Neuronal stem cell (in vitro differentiated cells): ENCODE data around the gene XRCC5.

Experiments used
- DNase-seq: peaks from one replicate; pipeline ENCODE4 v3.0.0-alpha.2; 2013; ENCODE audit warnings: low spot score
- H2AFZ ChIP-seq: one replicate; pipeline ENCODE4 v1.6.1; 2013; ENCODE audit warnings: mild to moderate bottlenecking, low read length, inconsistent platforms
- H2AK5ac ChIP-seq: 2 replicates; pipeline ENCODE4 v1.6.1; 2013; ENCODE audit warnings: low read depth, mild to moderate bottlenecking, inconsistent platforms, low read length, moderate library complexity, mixed read lengths
- H2BK120ac ChIP-seq: 2 replicates; pipeline ENCODE4 v1.6.1; 2013; ENCODE audit warnings: low read depth, mild to moderate bottlenecking, inconsistent platforms, low read length, moderate library complexity, mixed read lengths
- H2BK12ac ChIP-seq: one replicate; pipeline ENCODE4 v1.6.1; 2013; ENCODE audit warnings: low read length, inconsistent platforms
- H2BK15ac ChIP-seq: 2 replicates; pipeline ENCODE4 v1.6.1; 2013; ENCODE audit warnings: mild to moderate bottlenecking, low read length, inconsistent platforms, mixed read lengths
- H2BK5ac ChIP-seq: one replicate; pipeline ENCODE4 v1.6.1; 2013; ENCODE audit warnings: inconsistent platforms, mild to moderate bottlenecking, low read length, moderate library complexity
- H3K14ac ChIP-seq: one replicate; pipeline ENCODE4 v1.6.1; 2013; ENCODE audit warnings: low read length, inconsistent platforms
- H3K18ac ChIP-seq: 2 replicates; pipeline ENCODE4 v1.6.1; 2013; ENCODE audit warnings: low read length, inconsistent platforms
- H3K23ac ChIP-seq: 2 replicates; pipeline ENCODE4 v1.6.1; 2013; ENCODE audit warnings: low read depth, mild to moderate bottlenecking, mixed read lengths, low read length, inconsistent platforms; ENCODE audit not compliant: poor library complexity
- H3K27ac ChIP-seq: replicated peaks from 3 replicates; pipeline ENCODE4 v1.5.1; 2013; ENCODE audit warnings: low read length, inconsistent platforms
- H3K27me3 ChIP-seq, 3 experiments: 2 replicates each; pipeline ENCODE4 v1.6.1; 2013; ENCODE audit warnings: low read length in 3 of 3, mild to moderate bottlenecking in 2 of 3, inconsistent platforms in 1 of 3, low read depth in 1 of 3, mixed read lengths in 1 of 3, moderate library complexity in 1 of 3; ENCODE audit not compliant: control insufficient read depth in 3 of 3, insufficient read depth in 3 of 3
- H3K36me3 ChIP-seq, 2 donors: replicated peaks in 1 of 2; 2 replicates each; pipeline ENCODE4 v1.6.1; 2013; ENCODE audit warnings: low read length in 2 of 2; ENCODE audit not compliant: control insufficient read depth in 2 of 2, insufficient read depth in 2 of 2
- H3K4ac ChIP-seq: 2 replicates; pipeline ENCODE4 v1.6.1; 2013; ENCODE audit warnings: inconsistent platforms, mild to moderate bottlenecking, low read length, moderate library complexity
- H3K4me1 ChIP-seq, 2 donors: 1 replicate in 1 of 2; 2 replicates in 1 of 2; pipeline ENCODE4 v1.6.1; 2013; ENCODE audit warnings: low read length in 2 of 2, low read depth in 1 of 2; ENCODE audit not compliant: control insufficient read depth in 2 of 2, insufficient read depth in 1 of 2
- H3K4me2 ChIP-seq: one replicate; pipeline ENCODE4 v1.6.1; 2013; ENCODE audit warnings: mild to moderate bottlenecking, low read length, inconsistent platforms; ENCODE audit not compliant: insufficient read depth, poor library complexity, severe bottlenecking
- H3K4me3 ChIP-seq, 2 donors: 2 replicates each; pipeline ENCODE4 v1.5.1; 2013; ENCODE audit warnings: low read length in 2 of 2, mild to moderate bottlenecking in 2 of 2, inconsistent platforms in 1 of 2, moderate library complexity in 1 of 2
- H3K79me1 ChIP-seq: one replicate; pipeline ENCODE4 v1.6.1; 2013; ENCODE audit warnings: low read depth, mild to moderate bottlenecking, inconsistent platforms, low read length, moderate library complexity
- H3K9ac ChIP-seq: one replicate; pipeline ENCODE4 v1.6.1; 2013; ENCODE audit warnings: mild to moderate bottlenecking, low read depth, low read length, inconsistent platforms; ENCODE audit not compliant: poor library complexity
- H3K9me3 ChIP-seq, 2 donors: replicated peaks in 1 of 2; 2 replicates each; pipeline versions ENCODE3 to v1.6.1; 2013; ENCODE audit warnings: low read length in 2 of 2, mild to moderate bottlenecking in 2 of 2, inconsistent platforms in 1 of 2, low read depth in 1 of 2, mixed read lengths in 1 of 2, moderate library complexity in 1 of 2; ENCODE audit not compliant: control insufficient read depth in 2 of 2, insufficient read depth in 1 of 2
- H4K8ac ChIP-seq: one replicate; pipeline ENCODE4 v1.6.1; 2013; ENCODE audit warnings: low read depth, mild to moderate bottlenecking, inconsistent platforms, low read length, moderate library complexity
- H4K91ac ChIP-seq: one replicate; pipeline ENCODE4 v1.6.1; 2013; ENCODE audit warnings: low read length, low read depth, mild to moderate bottlenecking, inconsistent platforms; ENCODE audit not compliant: poor library complexity
- WGBS, 2 donors: extraction: QIAGEN DNeasy Blood & Tissue Kit; methylation state at CpG; one replicate each; pipeline ENCODE4 v1.1.7; 2013; ENCODE audit warnings: missing lambda C conversion rate in 2 of 2, mixed read lengths in 1 of 2; ENCODE audit not compliant: insufficient read length in 2 of 2, insufficient replicate concordance in 1 of 2; ENCODE audit errors: extremely low coverage in 2 of 2; 5-methylcytosine and 5-hydroxymethylcytosine counted together

Gene XRCC5

GRCh38 chr2:216181953-216182461 lies 72.9 kb downstream of the XRCC5 start:
- Histone ChIP-seq H3K27me3 (no peaks in the 10 kb centered on the region), H4K8ac (no peak overlapping the region), H2BK15ac (no peak overlapping the region), H2BK12ac (no peak overlapping the region), H3K4me2 (no peak overlapping the region), H3K9ac (no peak overlapping the region), H3K4ac (no peak overlapping the region), H4K91ac (no peak overlapping the region), H3K36me3 (peaks cover 4 to 99% of the 10 kb centered on the region in 2 donors), H2AFZ (no peak overlapping the region), H3K9me3 (no peaks in the 10 kb centered on the region), H2AK5ac (no peak overlapping the region), H3K27ac (peak overlapping the region; percentile 73), H3K14ac (no peak overlapping the region), H2BK5ac (no peak overlapping the region), H3K79me1 (no peaks in the 10 kb centered on the region), H3K23ac (no peak overlapping the region), H3K18ac (no peak overlapping the region), H3K4me3 (no peak overlapping the region), H3K4me1 (peaks cover 0 to 14% of the 10 kb centered on the region in 2 donors), H2BK120ac (no peak overlapping the region)
- no CpG with 5 or more reads among the region's 2 CpGs for WGBS, 2 donors
- DNase-seq: no peak

- Histone ChIP-seq H2BK15ac (no peak overlapping the region), H3K14ac (no peak overlapping the region), H3K79me1 (no peaks in the 10 kb centered on the region), H2AFZ (no peak overlapping the region), H4K8ac (no peak overlapping the region), H4K91ac (no peak overlapping the region), H3K23ac (no peak overlapping the region), H3K4me2 (no peak overlapping the region), H3K4me3 (no peak overlapping the region), H3K27me3 (no peaks in the 10 kb centered on the region), H3K36me3 (peaks cover 4 to 97% of the 10 kb centered on the region in 2 donors), H3K9ac (no peak overlapping the region), H3K9me3 (no peaks in the 10 kb centered on the region), H3K4ac (no peak overlapping the region), H2BK12ac (no peak overlapping the region), H3K18ac (no peak overlapping the region), H2BK5ac (no peak overlapping the region), H2BK120ac (no peak overlapping the region), H3K27ac (no peak overlapping the region), H2AK5ac (no peak overlapping the region), H3K4me1 (peaks cover 0 to 16% of the 10 kb centered on the region in 2 donors)
- WGBS, 2 donors: no CpG with 5 or more reads among the region's 1 CpG
- DNase-seq: no peak
Measured at GRCh38 chr2:216183462-216183861, 74.3 kb downstream of the XRCC5 start.

GRCh38 chr2:216188559-216188850 lies 79.4 kb downstream of the XRCC5 start:
- H3K36me3 ChIP-seq: peaks cover 11 to 96% of the 10 kb centered on the region in 2 donors
- DNase-seq: no peak
- H2BK120ac ChIP-seq: no peak overlapping the region
- H3K4me3 ChIP-seq: no peak overlapping the region
- no peak overlapping the region for H2AFZ ChIP-seq
- no CpG with 5 or more reads among the region's 3 CpGs for WGBS, 2 donors
- no peak overlapping the region for H2BK15ac ChIP-seq
- no peak overlapping the region for H2BK12ac ChIP-seq
- H3K79me1 ChIP-seq: no peaks in the 10 kb centered on the region
- peaks cover 3 to 12% of the 10 kb centered on the region in 2 donors for H3K4me1 ChIP-seq
- H4K91ac ChIP-seq: no peak overlapping the region
- H3K18ac ChIP-seq: no peak overlapping the region
- no peak overlapping the region for H3K4me2 ChIP-seq
- H3K9ac ChIP-seq: no peak overlapping the region
- no peak overlapping the region for H3K4ac ChIP-seq
- H3K14ac ChIP-seq: no peak overlapping the region
- no peak overlapping the region for H3K23ac ChIP-seq
- H3K27me3 ChIP-seq: no peaks in the 10 kb centered on the region
- H3K27ac ChIP-seq: no peak overlapping the region
- H3K9me3 ChIP-seq: no peaks in the 10 kb centered on the region
- H4K8ac ChIP-seq: no peak overlapping the region
- no peak overlapping the region for H2BK5ac ChIP-seq
- no peak overlapping the region for H2AK5ac ChIP-seq

- no peak overlapping the region for H2BK12ac ChIP-seq
- H3K4me3 ChIP-seq: no peak overlapping the region
- no peak overlapping the region for H4K8ac ChIP-seq
- H3K36me3 ChIP-seq: peaks cover 11 to 96% of the 10 kb centered on the region in 2 donors
- no peak overlapping the region for H3K23ac ChIP-seq
- H2BK15ac ChIP-seq: no peak overlapping the region
- H3K18ac ChIP-seq: no peak overlapping the region
- no peaks in the 10 kb centered on the region for H3K9me3 ChIP-seq
- H3K4ac ChIP-seq: no peak overlapping the region
- no peak overlapping the region for H3K14ac ChIP-seq
- H3K4me1 ChIP-seq: peaks cover 3 to 11% of the 10 kb centered on the region in 2 donors
- H2AK5ac ChIP-seq: no peak overlapping the region
- H3K27ac ChIP-seq: peak overlapping the region; percentile 42
- WGBS, 2 donors: no CpG with 5 or more reads among the region's 2 CpGs
- no peaks in the 10 kb centered on the region for H3K79me1 ChIP-seq
- H3K9ac ChIP-seq: no peak overlapping the region
- H3K4me2 ChIP-seq: no peak overlapping the region
- DNase-seq: no peak
- H2BK120ac ChIP-seq: no peak overlapping the region
- H2AFZ ChIP-seq: no peak overlapping the region
- H4K91ac ChIP-seq: no peak overlapping the region
- no peaks in the 10 kb centered on the region for H3K27me3 ChIP-seq
- H2BK5ac ChIP-seq: no peak overlapping the region
Measured at GRCh38 chr2:216188956-216189355, 79.8 kb downstream of the XRCC5 start.
